M059J (cell line): Measurements from ENCODE around the gene CRABP1. TPM values are rescaled to one million over a fixed set of nuclear protein-coding genes. Genes with fewer than 3 reads are reported as not detected.

Experiments
- DNase-seq: peaks from one replicate; pipeline ENCODE4 v3.0.0-alpha.2; 2012; ENCODE audit warnings: low read depth
- total RNA-seq: library from RNA; depleted of rRNA; stranded (reverse); fragments of >200 nt; shearing (Covaris generic); gene quantifications from 2 replicates; pipeline ENCODE4 v1.2.3, GENCODE V29; 2014

Gene CRABP1
- total RNA-seq, 1 experiment from 2014 or later: not detected

DNA sequence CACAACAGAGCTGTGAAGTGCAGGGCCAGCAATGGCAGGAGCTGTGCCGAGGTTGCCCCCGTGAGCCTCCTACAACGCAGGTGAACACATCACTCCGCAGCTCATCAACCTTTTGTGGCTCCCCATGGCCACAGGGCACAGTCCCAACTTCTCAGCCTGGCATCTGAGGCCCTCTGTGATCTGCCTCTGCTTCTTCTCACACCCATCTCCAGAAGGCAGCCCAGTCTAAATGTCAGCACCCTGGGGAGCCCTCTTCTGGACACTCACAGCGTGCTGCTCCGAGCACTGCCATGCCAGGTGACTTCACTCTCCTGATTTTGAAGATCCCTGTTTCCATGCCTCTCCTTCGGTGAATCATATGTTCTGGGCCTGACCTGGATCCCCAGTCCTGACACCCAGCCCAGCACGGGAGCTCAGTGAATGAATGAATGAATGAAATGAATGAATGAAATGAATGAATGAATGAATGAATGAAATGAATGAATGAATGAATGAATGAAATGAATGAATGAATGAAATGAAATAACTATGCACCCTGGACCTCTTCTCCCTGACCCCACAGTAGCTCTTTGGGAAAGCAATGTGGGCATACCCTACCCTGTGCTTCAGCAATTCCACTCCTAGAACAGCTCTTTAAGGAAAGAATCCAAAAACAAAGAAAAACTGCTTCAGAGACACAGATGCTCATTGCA lies 22.9 kb upstream of the CRABP1 start:
- peak; percentile 30 for DNase-seq

DNA sequence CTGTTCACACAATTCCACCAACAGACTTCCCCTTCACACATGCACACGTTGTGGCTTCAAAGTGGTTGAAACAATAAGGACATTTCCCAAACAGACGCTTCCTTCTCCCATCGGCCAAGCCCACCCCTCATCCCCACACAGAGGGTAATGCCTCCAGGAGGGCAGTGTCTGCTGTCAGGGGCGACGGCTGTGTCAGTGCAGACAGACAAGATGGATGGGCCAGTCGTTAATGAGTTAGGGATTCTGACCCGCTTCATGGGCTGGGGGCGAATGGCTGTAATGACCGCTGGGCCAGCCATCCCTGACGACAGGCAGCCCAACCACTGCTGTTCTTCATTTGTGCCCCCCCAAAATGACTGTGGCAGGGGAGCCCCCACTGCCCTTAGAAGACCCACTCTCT lies 20.6 kb upstream of the CRABP1 start:
- no peak for DNase-seq

DNA sequence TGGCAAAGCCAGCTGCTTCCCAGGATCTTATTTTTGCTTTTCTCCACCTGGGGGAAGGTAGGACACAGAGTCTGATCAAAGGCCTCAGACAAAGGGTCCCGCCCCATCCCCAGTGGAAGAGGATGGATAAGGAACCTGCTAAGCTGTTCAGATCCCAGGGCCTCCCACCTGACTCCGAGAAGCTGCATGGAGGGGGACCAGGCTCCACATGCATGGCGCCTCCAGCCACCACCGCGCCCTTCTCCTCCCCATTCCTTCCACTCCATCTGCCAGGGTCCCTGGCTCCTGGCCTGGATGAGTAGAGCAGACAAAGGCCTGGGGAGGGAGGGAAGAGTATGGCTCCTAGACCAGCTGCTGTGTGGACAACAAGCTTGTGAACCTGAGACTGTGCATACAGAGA lies 20.0 kb upstream of the CRABP1 start:
- no peak for DNase-seq

DNA sequence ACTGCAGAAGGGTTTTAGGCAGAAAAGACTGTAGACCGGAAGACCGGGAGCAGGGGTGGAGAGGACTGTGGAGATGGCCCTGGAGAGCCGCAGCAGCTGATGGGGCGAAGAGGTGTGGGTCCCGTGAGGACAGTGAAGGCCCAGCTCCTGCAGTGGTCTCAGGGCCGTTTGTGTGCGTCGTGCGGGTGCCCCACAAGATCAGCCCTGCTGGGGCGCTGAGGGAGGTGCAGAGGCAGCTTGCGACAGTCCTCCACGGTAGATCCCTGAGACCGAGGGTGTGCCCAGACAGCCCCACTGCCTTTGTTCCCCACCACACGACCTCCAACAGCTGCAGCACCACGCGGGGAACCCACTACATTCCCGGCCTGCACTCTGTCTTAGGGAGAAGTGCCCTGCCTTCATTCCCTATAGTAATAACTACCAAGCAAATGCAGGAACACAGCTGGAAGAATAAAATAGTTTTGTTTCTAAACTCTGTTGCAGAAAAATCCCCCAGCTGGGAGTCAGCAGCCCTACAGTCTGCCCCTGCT lies 19.0 kb upstream of the CRABP1 start:
- DNase-seq: no peak

DNA sequence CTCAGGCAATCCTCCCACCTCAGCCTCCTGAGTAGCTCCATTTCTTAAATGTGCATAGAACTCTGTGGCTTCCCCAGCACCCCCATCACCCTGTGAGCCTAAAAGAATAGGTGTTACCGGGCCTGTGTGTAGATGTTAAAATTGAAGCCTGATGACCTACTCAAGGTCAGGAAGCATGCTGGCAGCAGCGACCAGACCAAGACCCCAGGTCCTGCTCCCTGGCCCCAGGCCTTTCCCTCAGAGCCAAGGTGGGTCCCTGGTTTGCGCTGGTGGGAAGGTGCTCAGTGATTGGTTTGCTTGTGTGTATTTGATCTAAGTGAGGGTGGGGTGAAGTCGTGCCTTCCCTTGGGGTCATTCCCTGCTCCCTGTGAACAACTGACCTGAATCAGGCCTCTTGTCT lies 18.4 kb upstream of the CRABP1 start:
- no peak for DNase-seq

DNA sequence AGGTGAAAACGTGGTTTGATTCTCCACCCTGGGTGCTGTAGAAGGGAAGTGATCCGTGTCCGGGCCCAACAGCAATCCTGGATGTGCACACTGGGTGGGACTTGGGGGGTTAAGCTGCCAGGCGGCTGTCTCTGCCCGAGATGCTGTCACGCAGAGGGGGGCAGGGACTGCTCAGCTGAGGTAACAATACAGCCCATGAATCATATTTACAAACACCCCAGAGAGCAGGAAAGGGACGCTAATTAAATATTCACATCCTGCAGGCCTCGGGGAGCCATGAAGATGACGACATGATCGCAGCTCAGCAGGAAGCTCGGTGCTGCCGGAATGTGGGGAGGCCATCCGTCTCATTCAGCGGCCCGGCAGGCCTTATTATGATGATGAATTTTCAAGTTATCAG lies 17.9 kb upstream of the CRABP1 start:
- DNase-seq: peak; percentile 73

DNA sequence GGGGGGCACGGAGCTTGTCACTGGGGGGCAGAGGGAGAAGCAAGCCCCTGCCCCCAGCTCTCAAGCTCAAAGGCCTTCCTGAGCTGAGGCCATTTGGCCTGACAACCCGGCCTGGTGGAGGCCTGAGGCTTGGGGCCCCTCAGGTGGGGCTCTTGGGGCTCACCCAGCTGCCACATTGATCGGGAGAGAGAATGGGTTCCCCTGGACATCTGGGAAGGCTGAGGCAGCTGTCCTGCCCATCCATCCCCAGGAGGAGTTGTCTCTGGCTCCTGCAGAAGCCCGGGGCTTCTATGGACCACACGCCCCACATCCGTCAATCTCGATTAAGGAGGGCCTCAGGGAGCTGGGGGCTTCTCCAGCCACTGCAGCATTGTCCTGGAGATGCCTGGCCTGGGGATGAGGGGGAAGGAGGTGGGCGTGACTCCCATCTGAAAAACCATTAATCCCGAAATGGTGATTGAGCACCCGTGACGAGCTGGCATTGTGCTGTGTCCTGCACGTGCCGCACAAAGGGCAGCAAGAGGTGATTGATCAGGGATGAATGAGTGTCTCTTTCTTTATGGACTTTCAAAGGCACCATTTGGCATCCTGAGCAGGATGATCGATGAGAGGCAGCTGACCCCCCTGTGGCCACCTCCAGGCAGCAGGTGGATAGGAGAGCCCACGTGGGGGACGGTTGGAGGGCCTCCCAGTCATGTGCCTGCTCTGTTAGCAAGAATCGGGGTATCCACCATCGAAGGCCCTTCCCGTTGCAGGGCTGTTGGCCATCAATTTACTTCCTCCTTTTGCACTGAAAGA lies 17.2 kb upstream of the CRABP1 start:
- no peak for DNase-seq

DNA sequence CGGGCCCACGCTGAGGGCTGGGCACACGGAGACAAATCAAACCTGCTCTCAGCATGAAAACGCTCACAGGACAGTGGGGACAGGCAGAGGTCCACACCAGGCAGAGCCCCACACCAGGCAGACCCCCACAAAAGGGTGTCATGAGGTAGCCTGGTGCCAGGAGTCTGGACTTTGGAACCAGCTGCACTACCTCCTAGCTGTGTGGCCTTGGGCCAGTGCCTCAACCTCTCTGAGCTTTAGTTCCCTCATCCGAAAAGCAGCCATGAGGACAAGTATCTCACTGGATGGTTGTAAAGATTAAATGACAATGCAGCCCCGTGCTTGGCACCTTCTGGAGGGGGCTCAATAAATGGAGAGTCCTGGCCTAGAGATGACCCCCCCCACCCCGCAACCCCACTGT lies 16.5 kb upstream of the CRABP1 start:
- DNase-seq: no peak

DNA sequence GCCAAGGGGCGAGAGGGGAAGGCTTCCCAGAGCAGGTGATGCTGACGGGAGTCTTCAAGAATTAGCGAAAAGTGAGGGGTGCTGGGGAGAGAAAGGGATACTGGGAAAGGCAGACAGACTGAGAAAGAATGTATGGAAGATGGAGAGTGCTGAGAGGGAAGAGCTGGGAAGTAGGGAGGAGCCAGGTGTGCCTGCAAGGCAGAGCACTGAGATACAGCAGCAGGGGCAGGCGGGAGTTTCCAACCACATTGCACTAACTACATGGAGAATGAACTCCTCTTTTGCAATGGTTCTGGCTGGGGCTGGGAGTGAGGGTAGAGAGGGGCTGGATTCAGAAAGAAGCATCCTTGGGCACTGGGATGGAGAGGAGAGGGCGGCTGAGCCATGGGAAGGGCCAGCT lies 16.0 kb upstream of the CRABP1 start:
- no peak for DNase-seq

DNA sequence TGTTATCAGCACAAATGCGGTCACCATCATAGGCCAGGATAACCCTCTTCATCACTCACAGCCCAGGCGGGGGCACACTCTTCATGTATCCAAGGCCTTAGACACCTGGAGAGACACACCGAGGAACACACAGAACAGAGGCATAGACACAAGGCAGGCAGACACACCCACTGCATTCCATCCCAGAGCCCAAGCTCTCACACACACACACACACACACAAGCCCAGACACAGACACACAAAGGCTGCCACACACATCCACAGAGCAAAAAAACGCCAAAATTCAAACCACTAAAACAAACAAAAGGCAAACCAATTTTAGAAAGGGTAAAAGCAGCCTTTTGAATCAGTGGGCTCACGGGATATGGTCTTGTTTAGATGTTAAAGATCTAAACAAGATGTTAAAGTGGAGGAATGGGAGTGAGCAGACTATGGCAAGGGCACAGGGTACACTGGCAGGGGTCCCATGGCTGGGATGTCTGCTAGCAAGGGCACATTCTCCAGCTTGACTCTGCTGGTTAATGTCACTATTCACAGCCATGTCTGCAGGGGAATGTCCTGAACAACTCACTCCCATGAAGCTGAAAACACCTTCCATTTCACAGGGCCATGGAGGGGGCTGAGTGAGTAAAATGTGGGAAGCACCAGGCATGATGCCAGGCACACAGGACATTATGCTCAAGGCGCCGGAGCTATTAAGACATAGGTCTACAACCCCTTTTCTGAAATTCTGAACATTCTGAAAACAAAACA lies 14.9 kb upstream of the CRABP1 start:
- DNase-seq: peak; percentile 58

DNA sequence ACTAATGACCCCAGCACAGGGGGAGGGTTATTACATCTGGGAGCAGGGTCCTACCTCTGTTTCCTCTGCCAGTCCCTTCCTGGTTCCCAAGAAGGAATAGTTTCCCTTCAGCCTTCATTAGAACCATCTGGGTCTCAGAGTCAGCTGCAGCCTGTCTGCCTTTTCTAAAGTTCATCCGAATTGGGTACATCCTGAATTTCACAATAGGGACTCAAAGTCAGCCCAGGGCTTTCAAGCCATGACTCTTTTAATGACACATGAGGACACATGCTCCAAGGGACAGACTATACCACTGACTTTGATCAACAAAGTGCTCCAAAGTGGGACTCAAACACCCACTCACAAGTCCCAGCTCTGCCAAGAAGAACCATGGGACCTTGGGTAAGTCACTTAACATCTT lies 12.7 kb upstream of the CRABP1 start:
- no peak for DNase-seq

DNA sequence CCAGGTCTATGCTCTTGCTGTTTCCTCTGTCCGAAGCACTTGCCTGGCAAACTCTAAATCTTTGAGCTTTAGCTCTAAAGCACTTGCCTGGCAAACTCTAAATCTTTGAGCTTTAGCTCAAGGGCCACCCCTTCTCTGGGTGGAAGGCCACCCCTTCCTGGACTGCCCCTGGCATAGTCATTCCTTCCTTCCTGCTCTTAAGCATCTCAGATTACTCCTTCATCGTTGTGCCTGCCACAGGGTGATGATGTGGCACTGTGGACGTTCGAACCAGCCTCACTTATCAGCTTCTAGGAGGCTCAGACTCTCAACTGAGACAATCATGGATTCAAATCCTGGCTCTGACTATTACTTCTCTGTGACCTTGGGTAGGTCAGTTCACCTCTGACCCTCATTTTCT lies 10.5 kb upstream of the CRABP1 start:
- peak; percentile 37 for DNase-seq

DNA sequence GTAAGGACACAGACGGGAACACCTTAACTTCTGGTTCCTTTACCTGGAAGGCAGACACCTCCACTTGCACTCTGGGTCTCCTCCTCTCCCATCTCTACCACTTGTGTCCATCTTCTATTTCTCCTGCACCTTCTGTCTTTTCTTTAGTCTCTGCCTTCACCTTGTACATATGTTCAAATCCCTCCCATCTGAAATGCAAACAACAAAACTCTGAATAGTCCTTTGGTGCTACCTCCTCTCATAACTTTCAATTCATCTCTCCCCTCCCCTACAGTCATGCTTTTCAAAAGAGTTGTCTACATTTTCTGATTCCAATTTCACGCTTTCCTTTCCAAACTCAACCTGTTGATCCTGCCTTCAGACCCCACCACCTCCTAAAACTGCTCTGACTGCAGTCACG lies 5.3 kb upstream of the CRABP1 start:
- no peak for DNase-seq

DNA sequence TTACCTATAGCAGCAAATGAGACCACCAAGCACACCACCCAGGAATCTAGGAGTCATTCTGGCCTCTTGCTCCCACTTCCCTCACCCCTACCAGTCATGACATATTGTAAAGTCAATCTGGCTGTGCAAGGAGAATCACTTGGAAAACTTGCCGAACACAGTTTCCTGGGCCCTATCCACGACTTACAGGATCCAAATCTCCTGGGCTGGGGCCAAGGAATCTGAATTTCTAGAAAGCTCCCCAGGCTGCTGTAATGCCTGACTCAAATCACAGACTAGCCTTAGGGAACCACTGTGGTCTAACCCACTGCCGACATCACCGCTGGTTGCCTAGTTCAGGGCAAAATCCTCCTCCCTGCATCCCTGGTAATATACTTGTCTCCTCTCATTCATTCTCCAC lies 4.2 kb upstream of the CRABP1 start:
- no peak for DNase-seq

DNA sequence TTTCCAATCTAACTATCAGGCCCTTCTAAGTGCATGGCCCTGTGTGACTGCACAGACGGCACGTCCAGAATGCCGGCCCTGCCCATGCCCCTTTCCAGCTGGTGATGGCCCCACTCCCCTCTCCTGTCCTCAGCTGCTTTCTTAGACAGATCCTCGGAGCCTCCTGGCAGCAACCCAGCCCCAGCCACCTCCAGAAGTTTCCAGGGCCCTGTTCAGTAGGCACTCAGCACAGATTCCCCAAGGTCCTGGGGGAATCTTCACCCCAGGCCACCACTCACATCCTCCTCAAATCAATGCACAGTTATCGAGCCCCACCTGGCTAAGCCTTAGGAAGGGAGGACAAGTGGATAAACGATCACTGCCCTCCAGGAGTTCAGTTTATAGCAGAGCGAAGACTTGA lies 1.4 kb upstream of the CRABP1 start:
- DNase-seq: no peak

DNA sequence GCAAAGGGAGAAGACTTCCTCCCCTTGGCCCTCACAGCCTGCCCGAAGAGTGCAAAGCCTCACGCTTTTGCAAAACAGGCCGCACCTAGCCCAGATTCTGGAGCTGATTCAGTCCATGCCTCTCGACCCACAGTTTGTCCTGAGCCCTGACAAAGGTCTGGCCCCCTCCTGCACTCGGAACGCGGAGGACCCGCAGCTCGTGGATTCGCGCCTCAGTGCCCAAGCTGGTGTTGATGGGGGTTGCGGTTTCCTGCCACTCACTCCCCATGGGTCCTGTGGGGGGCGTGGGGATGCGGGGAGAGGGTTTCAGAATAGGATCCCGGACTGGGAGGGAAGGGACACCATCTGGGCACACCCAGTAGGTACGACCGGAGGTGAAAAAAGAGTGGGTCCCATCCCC lies 594 bp upstream of the CRABP1 start:
- DNase-seq: no peak

DNA sequence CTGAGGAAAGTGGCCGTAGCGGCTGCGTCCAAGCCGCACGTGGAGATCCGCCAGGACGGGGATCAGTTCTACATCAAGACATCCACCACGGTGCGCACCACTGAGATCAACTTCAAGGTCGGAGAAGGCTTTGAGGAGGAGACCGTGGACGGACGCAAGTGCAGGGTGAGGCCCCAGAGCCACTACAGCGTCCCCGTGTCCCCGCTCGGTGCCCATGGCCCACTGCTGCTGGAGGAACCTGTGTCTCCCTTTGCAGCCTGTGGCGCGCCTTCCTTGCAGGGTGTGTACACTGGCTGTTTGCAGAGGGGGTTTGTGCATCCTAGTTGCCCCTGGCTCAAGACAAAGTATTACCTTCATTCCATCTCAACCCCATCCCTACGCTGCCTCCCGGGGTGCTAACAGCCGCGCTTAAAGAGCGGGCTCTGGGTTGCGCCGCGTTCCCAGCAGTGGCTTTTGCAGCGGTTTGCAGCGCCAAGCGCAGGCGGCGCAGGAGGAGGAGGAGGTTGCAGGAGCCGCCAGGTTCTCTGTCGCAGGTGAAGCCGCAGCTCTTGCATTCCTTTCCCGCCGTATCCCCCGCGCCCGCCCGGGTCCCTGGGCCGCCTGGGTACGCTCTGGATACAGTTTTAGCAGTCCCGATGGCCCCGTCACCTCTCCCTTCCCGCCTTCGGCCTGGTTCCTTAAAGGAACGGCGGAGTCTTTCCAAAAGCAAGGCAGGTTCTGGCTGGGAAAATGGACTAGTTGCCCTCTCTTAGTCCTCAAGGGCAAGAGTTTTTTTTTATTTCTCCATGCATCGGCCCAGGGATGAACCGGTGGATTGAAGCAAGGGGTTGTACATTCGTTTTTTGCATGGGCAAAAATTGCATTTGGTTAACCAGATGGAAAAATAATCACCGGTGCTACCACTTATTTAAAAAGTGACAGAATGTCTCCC lies 1.2 kb downstream of the CRABP1 start:
- no peak for DNase-seq

DNA sequence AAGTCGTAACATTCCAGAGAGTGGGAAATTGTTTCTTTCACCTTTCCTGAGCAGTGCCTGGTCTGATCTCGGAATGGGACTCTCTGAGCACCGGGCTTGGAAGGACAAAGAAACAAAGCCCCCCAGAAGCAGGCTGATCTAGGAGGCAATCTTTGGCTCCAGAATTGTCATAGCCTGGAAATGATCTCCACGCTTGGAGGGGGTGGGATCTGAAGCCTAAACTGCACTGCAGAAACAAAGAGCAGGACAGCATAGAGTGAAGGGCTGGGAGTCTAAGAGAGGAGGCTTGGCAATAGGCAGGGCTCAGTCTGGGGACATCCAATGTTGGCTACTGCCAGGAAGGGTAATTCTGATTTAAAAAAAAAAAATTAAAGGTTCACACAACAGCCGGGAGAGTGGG lies 1.9 kb downstream of the CRABP1 start:
- DNase-seq: no peak

DNA sequence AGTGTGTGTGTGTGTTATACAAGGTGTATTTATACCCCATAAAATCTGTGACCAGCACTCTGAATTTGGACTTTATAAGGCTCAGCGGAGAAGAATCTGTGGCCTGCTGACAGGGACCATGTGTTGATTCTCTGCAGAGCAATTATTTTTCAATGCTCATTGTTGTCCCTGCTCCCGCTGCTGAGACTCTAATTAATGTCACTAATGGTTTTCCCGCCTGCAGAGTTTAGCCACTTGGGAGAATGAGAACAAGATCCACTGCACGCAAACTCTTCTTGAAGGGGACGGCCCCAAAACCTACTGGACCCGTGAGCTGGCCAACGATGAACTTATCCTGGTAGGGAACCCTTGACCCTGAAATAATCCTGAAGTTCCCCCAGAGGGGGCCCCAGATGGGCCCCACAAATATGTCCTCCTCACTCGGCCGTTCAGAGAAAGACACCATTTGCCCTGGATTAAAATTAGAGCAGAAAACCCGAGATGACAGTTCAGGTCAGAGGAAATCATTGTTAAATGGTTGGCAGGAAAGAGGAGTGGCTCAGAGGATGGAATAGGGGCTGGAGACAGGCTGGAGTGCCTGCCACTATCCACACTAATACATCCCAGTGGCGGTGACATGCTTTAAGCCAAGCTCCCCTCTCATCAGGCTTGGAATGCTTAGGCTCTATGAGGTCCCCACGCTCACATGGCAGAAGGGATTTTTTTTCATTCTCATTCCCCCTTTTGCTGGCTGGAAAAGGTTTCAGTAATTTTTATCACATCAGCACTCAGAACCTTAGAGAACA lies 3.3 kb downstream of the CRABP1 start:
- DNase-seq: no peak

DNA sequence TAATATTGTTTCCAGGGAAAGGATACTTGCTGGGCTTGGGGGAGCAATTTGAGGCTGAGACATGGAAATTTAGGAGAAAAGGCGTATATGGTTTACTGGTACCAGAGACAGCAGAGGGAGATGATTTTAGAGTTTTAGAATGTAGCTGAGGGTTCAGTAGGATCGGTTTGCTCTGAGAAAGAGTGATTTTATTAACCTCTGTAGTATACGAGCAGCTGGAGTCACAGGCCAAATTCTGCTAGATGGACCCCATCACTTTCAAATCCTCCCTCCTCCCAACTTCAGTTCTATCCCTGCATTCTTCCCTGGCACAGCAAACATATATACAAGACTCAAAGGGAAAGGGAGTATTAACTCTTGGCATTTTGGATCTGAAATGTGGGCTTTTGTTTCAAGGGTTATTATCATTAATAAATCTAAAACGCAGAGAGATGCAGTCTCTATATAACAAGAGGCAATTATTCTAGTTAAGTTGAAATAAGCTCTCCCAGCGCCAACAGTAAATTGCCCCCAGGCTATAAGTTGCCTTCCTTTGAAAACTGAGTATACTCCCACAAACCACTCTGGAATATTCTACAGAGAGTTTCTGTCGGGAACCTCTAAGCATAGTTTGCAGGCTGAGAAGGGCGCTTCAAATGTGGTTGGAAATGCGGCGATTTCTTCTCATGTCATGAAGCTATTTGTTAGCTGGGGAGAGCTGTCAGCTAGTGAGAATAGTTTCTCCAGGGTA lies 5.4 kb downstream of the CRABP1 start:
- no peak for DNase-seq
